HEK293T (cell line): ENCODE results near the gene CCDC8.
"Not testable (repeated sequence)": the region's sequence is repeated elsewhere in the genome, so short reads cannot be mapped to it uniquely, and the experiment has no call there.

ENCODE experiments used
- BHLHE40 ChIP-seq: fragments of 450-650 bp; IDR thresholded peaks from 2 replicates; pipeline ENCODE4 v1.6.1; 2016; ENCODE audit warnings: mild to moderate bottlenecking, moderate library complexity, borderline replicate concordance
- CTBP1 ChIP-seq: fragments of 450-650 bp; IDR thresholded peaks from 2 replicates; pipeline ENCODE4 v1.6.1; 2016; ENCODE audit warnings: borderline replicate concordance
- L3MBTL2 ChIP-seq: fragments of 450-650 bp; conservative IDR thresholded peaks from 2 replicates; pipeline ENCODE4 v1.6.1; 2016; ENCODE audit warnings: mild to moderate bottlenecking
- PKNOX1 ChIP-seq: fragments of 450-650 bp; IDR thresholded peaks from 2 replicates; pipeline ENCODE4 v1.6.1; 2016
- SP1 ChIP-seq: fragments of 450-650 bp; IDR thresholded peaks from 2 replicates; pipeline ENCODE4 v1.6.1; 2017
- SUZ12 ChIP-seq: fragments of 450-650 bp; IDR thresholded peaks from 2 replicates; pipeline ENCODE4 v1.6.1; 2016; ENCODE audit warnings: mild to moderate bottlenecking
- TARDBP ChIP-seq: fragments of 450-650 bp; IDR thresholded peaks from 2 replicates; pipeline ENCODE4 v1.6.1; 2016
- ZNF384 ChIP-seq: fragments of 450-650 bp; IDR thresholded peaks from 2 replicates; pipeline ENCODE4 v1.6.1; 2016

- not testable (repeated sequence) for TF ChIP-seq L3MBTL2, SP1, SUZ12, TARDBP, CTBP1, BHLHE40, PKNOX1
- peak; percentile 31; the same call in 1 of the 2 replicates for TF ChIP-seq ZNF384
Measured at GRCh38 chr19:46435689-46436088, 22.3 kb upstream of the CCDC8 start.
